NCI-H1436 treated with DMSO at 0.1 percent for 48 hours (cell line): Measurements from ENCODE around the gene ODAD2.

Experiments
- DNase-seq: peaks from one replicate; lab custom pipeline; 2025; lab: John Stamatoyannopoulos, UW

ODAD2 gene

DNA sequence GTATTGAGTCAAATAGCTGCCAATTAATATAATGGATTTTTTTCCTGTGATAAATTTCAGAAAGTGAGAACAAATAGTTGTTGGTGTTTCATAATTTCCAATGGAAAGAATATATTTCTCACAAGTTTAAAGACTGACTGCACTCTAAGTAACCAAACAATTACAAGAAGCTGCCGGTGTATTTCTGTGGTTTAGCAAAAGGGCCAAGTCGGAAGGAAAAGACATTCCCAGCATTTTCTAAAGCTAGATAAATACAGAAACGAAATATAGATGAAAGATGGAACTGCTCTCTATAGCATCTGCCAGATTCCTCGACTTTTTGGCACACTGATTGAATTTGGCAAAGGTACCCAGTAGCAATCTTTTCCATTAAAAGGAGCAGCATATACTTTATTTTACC, 160.5 kb downstream of the ODAD2 start:
- no peak for DNase-seq

DNA sequence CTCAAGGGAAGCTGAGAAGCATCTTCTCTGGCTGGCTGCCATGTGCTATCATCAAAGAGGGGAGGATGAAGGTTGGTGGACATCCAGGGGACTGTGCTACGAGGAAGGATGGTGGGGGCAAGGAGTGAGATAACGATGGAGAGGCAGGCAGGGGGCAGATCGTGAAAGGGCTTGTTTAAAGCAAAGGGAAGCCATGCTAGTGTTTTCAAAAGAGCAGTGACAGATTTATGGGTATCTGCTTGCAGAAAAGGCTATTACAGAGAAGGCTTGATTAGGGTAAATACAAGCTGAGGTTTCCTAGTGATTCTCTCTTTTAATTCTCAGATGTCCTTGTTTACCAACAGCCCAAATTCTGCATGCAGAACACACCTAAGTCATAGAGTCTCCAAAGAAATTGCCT, 164.4 kb downstream of the ODAD2 start:
- DNase-seq, result no peak

DNA sequence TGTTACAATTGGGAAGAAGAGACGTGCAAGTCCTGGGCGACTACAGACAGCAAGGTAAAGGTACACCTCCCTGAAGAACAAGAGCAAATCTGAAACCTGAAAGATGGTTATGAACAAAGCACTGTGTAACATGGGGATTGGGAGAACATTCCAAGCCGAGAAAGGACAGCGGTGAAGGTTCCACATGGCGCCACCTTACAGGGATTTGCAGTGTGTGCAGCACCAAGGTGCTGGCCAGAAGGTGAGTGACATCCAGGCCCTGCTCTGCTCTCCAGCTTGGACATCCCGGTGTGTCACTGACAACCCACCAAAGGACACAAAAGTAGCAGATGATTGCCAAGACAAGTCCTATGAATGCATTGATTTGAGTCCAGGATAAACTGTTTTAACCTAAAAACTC, 165.1 kb downstream of the ODAD2 start:
- no peak for DNase-seq

DNA sequence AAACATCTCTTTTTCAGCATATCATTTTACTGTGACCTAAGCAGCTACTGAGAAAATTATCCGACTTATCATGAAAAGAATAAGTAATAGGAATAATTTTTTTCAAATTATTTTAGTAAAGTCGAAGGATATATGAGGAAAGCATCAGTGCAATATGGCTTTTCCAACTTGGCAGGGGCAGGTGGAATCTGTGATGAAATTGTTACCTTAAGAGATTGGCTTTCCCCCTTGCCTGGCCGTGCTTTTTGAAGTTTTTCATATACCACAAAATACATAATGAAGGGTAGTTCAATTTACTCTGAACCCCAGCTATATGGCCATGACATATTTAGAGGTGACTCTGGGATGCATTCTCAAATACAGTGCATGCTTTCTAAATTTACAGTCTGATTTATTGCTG, 166.1 kb downstream of the ODAD2 start:
- DNase-seq, result no peak

DNA sequence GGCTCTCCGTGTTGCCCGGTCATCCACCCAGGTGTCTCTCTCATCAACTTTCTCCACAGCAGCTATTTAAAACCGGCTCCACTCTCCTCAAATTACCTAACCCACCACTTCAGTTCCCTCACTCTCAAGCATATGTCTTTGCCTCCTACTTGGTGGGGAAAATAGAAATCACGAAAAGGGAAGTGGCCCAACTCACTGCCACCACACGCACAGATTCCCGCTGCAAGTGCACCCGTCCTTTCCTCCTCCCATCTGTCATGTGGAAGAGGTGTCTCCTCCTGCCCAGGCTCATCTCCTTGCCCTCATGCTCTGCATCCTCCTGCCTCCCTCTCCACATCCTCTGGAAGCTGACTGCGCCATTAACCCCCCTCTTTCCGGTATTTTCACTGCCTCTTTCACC, 172.5 kb downstream of the ODAD2 start:
- no peak for DNase-seq

DNA sequence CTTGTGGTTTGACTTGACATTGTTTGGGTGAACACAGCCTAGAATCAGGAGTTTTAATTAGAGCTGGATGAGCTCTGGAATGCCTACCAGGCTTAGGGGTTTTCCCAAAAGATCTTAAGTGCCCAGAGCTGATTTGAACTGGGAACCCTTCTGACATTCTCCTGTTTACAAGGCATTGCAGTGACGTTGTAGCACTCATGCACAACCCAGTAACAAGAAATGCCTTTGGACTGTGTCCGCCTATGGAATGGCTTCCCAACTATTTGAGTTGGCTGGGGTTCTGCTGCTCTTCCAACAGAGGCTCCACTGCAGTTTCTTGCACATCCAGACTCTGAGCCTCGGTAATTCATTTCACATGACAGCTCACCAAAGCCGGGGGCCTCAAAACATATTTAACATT, 176.6 kb downstream of the ODAD2 start:
- DNase-seq, result no peak

DNA sequence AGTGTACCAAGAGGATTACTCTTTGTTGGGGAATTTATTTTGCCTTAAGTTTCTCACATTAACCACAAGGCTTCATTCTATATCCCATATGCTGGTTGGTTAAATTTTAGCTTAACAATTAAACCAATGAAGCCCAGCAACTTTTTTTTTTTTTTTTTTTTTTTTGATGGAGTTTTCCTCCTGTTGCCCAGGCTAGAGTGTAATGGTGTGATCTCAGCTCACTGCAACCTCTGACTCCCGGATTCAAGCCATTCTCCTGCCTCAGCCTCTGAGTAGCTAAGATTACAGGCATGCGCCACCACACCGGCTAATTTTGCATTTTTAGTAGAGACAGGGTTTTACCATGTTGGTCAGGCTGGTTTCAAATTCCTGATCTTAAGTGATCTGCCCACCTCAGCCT, 178.2 kb downstream of the ODAD2 start:
- DNase-seq, result no peak

DNA sequence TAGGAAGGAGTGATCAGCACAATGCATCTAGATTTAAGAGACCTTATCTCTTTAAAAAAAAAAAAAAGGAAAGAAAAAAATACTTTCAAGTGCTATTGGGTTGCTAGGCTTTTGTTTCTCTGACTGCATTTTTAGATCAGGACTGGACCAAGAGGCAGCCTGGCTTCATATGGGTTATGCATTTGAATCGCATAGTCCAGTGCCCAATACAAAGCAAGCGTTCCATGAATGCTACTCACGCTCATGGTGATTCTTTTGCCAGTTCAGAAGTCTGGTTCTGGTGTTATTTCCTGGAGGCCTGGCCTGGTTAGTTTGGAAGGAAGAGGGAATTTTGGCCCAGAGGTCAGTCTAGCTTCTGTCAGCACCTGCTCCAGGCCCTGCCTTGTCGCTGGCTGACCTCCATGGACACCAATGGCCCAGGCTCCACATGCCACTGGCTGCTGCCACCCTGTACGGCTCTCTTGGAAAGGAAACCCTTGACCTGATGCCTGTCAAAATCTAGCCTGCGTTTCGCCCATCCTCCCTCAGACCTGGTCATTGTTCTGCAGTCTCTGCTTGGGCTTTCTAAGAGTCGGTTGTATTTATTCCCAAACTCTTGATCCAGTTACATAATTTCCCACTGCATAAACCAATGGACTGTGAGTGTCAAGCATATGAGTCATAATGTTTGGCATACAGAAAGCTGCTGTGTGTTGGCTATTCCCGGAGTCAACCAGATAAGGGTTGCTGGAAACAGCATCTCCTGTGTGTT, 178.9 kb downstream of the ODAD2 start:
- DNase-seq, result no peak

DNA sequence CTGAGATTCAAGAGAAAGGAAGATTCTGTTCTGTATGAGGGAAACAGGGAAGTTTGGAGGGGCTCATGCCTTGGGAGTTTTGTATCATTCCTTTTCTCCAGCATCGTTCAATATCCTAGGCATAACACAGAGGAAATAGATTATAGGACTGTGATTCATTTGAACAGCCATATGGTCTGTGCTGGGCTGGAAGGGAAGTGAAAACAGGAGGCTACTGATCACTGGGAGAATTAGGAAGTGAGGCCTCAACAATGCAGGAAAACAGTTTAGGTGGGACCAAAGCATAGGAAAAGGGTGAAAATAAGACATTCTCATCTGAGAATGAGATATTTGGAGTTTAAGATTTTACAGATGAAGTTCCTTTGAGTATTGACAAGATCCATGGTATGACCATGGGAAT, 182.6 kb downstream of the ODAD2 start:
- no peak for DNase-seq

DNA sequence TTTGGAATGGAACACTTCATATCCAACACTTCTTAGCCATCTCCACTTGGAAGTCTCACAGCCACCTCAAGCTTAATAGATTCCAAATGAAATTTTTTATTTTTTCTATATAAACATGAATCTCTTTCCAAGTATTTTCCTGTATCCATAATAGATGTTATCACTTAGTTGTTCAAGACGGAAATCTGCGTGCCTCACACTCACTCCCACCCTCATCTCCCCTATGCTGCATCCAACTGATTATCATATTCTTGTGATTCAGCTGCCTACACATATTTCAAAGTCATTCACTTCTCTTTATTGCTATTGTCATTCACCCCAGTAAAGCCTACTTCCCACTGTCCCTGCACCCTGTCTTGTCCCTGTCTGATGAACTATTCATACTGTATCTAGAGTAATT, 183.0 kb downstream of the ODAD2 start:
- no peak for DNase-seq

DNA sequence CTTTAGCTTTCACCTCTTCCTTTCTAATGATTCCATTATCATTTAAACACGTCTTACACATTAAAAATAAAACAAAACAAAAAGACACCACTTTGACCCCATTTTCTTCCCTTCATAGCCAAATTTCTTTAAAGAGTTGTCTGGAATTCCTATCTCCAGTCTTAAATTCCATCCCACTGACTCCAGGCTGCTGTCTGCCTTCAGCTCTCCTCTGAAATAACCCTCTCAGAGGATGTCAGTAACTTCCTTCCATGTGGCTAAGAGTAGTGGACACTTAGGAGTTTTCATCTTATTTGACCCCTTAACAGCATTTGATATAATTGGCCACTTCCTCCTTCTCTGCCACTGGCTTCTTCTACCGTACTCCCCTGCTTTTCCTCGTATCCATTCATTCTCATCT, 183.6 kb downstream of the ODAD2 start:
- DNase-seq, result no peak

DNA sequence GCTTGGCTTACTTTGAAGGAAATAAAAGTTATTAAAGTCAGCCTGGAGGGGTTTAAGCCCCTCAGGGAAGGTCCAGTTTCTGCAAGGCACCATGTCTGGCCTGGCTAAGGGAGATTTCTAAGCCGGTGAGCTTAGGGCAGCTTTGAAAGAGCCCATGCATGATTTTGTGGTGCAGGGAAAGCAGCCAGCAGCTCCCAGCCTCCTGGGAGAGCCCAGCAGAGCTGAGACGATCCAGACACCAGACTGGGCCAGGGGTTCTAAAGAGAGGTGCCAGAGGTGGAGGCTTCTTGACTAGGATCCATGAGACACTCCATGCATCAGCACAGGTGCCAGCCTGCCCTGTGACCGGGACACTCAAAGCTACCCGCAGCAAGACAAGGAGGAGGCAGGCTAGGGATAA, 193.7 kb downstream of the ODAD2 start:
- no peak for DNase-seq

DNA sequence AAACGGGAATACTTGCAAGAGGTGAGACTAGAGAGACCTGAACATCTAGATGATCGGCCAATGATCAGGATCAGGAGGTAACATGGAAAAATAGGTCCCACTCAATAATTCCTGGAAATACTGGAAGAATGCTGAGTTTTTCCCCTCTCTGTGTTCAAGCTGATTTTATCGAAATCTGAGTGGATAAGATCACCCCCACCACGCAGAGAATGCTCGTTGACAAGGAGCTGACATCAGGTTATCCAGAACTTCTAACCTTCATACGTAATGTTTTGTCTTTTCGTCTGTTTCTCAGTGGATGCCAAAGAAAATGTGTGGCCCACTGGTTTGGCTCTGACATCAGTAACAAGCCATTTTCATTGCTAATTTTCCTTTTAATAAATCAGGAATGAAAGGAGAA, 194.7 kb downstream of the ODAD2 start:
- DNase-seq, result no peak

DNA sequence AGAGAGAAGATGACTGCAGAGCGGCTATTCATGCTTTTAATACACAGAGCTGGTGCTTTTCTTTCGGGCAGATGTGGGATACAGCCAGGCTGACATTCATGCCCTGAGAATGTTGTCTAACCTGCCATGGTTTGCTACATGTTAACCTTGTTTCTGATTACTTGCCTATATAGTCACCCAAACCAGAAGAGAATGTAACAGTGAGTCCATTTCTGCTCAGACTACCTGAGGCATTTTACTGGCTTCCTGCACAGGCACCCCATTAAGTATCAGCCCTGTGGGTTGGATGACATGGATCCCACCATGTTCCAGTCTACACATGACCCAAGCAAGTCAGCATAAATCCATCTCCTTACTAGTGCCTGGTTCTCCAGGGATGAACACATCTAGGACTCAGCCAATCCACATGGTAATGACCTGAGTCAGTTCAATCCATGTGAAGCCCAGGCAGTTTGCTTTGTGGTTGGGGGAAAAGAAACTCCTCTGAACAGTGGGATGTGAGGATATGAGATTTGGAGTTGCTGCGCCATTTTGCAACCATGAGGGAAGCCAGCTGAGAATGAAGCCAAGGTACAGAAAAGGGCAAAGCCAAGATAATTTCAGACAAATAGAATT, 197.6 kb downstream of the ODAD2 start:
- DNase-seq, result no peak

DNA sequence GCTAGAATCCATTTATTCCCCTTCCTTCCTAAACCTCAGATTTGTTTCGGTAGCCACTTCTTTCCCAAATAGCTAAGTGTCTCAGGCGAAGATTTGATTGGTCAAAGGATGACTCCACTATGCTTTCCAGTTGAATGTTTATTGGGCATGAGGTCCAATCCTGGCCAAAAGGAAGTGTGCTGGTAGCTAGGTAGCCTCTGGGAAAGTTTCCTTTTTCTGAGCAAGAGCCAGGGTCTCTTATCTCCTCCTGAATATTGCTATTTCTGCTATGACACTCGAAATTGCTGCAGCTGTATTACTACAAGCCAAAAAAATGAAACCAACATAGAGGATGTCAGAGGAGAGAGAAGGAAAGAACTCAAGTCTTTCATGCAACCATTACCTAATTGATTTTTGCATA, 199.8 kb downstream of the ODAD2 start:
- DNase-seq, result no peak

DNA sequence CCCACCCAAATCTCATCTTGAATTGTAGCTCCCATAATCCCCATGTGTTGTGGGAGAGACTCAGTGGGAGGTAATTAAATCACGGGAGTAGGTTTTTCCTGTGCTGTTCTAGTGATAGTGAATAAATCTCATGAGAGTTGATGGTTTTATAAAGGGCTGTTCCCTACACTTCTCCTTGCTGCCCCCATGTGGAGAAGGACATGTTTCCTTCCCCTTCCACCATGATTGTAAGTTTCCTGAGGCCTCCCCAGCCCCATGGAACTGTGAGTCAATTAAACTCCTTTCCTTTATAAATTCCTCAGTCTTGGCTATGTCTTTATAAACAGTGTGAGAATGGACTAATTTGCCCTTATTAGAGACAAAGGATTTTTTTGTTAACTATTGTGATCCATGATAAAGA, 204.7 kb downstream of the ODAD2 start:
- no peak for DNase-seq

DNA sequence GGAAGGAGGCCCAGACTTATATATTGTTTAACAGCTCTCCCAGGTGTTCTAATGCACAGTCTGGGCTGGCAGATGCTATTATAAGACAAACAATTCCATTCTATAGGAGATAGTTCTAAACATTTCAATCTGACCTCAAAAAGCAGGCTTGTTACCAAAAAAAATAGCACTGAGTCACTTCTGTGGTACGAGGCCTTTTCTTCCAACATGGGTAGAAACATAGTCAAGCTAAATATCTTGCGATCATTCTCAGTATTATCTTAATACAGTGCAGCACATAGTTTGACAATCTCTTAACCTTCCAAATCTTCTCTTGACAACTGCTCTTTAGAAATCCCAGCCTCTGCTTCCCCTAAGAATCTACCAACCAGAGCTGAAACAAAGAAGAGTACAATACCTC, 206.7 kb downstream of the ODAD2 start:
- no peak for DNase-seq

DNA sequence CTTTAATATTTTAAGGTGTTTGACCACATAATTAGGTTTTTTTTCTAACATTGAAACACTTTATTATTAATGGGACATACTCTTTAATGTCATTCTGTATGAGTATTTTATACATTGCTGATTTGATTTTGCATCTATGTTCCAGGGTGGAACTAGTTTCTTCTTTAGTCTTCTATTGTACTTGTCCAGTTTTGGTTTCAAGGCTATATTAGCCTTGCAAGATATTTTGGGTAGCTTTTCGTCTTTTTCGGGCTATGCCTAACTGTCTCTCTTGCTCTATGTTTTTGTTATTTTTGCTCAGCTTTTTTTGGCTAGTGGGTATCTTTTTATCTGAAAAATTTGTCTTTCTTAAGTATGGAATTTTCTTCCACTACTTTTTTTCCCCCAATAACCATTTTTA, 214.6 kb downstream of the ODAD2 start:
- no peak for DNase-seq

DNA sequence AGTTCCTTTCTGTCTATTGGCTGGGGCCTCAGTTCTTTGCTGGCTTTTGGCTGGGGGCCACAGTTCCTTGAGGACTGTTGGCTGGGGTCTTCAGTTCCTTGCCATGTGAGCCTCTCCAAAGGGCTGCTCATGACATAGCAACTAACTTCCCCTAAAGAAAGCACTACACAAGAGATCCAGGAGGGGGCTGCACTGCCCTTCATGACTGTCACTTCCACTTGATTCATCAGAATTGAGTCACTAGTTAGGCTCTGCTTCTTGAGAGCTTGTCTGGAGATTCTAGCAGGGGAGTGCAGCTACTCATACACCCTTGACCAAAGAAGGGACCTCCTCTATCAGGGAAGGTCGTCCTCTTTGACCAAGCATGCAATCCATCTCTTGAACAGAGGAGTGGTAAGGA, 215.2 kb downstream of the ODAD2 start:
- no peak for DNase-seq

DNA sequence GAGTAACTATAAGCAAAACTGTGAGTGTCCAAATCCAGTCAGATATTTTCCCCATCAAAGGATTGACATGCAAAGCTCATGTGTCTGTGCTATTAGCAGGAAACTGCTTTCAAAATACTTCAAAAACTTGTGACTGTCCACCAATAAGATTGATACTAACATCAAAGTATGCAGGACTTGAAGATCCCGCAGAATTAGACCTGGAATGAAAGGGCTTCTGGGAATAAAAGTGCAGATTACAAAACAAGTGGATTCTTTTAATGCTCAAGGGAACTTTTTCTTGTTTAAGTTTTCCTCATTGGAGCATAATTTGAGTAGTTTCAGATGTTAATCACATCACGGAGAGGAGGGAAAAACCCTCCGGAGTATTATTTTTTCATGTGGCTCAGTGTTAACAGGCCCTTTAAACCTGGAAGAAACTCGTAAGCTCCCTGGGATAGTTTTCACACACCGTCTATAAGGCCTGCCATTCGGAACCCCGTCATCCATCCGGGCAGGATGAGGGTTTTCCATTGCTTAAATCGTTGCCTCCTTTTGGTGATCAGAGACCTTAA, 219.3 kb downstream of the ODAD2 start:
- no peak for DNase-seq

DNA sequence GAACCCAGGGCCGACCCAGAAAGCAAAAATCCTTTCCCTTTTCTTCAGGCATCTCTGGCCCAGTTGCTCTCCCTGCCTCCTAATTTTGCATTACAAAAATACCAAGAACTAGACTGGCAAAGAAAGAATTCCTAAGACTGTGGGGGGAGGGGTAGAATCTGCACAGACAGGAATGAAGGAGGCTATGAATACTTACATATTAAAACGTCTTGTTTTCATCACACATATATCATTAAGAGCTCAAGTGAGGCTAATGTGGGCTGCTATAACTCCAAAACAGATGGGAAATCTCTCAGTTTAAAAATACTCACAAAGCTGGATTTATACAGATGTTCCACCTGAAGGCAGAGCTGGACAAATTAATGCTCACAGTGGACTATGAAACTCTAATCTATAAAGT, 224.0 kb downstream of the ODAD2 start:
- no peak for DNase-seq

DNA sequence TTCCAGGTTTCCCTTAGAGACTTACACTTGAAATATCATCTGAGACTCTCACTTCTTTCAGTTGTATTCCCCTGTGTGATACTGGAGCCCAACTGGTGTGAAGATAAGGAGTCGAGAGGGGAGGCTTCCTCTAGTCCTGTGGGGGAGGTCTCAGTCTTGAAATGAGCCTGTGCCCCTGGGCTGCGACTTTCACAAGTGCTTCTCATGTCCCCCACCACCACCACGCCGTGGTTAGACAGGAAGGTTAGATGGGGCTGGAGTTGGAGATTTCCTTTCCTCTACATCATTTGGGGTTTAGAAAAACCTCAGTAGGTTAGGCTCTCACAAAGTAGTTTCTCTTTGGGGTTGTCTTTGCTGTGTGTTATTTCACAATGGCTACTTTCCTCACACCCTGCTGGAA, 227.6 kb downstream of the ODAD2 start:
- no peak for DNase-seq

DNA sequence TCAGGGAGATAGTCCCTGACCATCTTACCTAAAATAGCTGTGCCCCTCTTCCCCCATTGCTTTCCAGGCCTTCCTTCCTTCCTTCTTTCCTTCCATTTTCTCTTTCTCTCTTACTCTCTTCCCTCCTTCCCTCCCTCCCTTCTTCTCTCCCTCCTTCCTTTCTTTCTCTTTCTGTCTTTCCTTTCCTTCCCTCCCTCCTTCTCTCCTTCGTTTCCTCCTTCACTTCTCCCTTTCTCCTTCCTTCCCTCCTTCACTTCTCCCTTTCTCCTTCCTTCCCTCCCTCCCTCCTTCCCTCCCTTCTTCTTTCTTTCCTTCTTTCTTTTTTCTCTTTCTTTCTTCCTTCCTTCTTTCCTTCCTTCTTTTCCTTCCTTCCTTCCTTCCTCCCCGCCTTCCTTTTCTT, 228.7 kb downstream of the ODAD2 start:
- DNase-seq, result no peak
